Testis (tissue), 5 donors: ENCODE measurements around the gene ZNF367. TPM values are rescaled to one million over a fixed set of nuclear protein-coding genes. Genes with fewer than 3 reads are reported as not detected.

Experiments used
- DNase-seq: peaks from one replicate; pipeline ENCODE4 v3.0.0-alpha.2; 2019
- H3K27ac ChIP-seq, 2 donors: fragments of 200-600 bp; sonication (generic); one replicate each; pipeline ENCODE4 v1.5.1; 2019
- H3K27me3 ChIP-seq: fragments of 200-600 bp; sonication (generic); one replicate; pipeline ENCODE4 v1.5.1; 2019
- H3K36me3 ChIP-seq: fragments of 200-600 bp; sonication (generic); one replicate; pipeline ENCODE4 v1.5.1; 2017; ENCODE audit warnings: low read depth; ENCODE audit errors: missing control alignments
- H3K4me1 ChIP-seq: fragments of 200-600 bp; sonication (generic); one replicate; pipeline ENCODE4 v1.5.1; 2019
- H3K4me3 ChIP-seq, 2 donors: fragments of 200-600 bp; sonication (generic); one replicate each; pipeline ENCODE4 v1.5.1; 2017 to 2019
- H3K9me3 ChIP-seq: fragments of 200-600 bp; sonication (generic); one replicate; pipeline ENCODE4 v1.5.1; 2017
- CTCF ChIP-seq, 3 experiments: fragments of 450-650 bp in 2 of 3; fragments of 200-600 bp in 1 of 3; sonication (generic) in 1 of 3; IDR thresholded peaks; one replicate each; pipeline ENCODE4 v1.5.1; 2016 to 2019; ENCODE audit warnings: antibody characterized with exemption in 3 of 3, mild to moderate bottlenecking in 2 of 3, moderate library complexity in 1 of 3
- POLR2A ChIP-seq: fragments of 450-650 bp; IDR thresholded peaks from one replicate; pipeline ENCODE4 v1.6.1; 2017; ENCODE audit warnings: antibody characterized with exemption, mild to moderate bottlenecking, moderate library complexity
- WGBS, 2 donors: methylation state at CpG; one replicate each; pipeline ENCODE4 v1.1.5; 2018; 5-methylcytosine and 5-hydroxymethylcytosine counted together
- intact Hi-C: fragments of 100-400 bp; cut with DNase I; formaldehyde crosslinking; loops from one replicate; pipeline ENCODE4 v1.15.1; 2023; ENCODE audit warnings: low total_unique reads
- long read RNA-seq, 2 donors: transcript quantifications; one replicate each; lab custom pipeline, GENCODE V29; 2026
- polyA plus RNA-seq: library from polyadenylated mRNA; stranded (reverse); fragments of 350-450 nt; fragmentation: Illumina TruSeq; extraction: RNeasy Lipid Tissue Mini Kit (QIAGEN cat#74804); gene quantifications from one replicate; pipeline ENCODE4 v1.2.3, GENCODE V29; 2014; ENCODE audit warnings: low read depth, low replicate concordance; ENCODE audit not compliant: insufficient read depth
- total RNA-seq, 2 donors: library from RNA; depleted of rRNA; stranded (reverse); fragments of >200 nt; gene quantifications; one replicate each; pipeline ENCODE4 v1.2.3, GENCODE V29; 2016

The ZNF367 gene
- 10 to 100 TPM in 1 of 2 donors, 1 to 10 TPM in 1; 6.9 to 10.6 TPM for total RNA-seq
- polyA plus RNA-seq = 11.3 TPM
- long read RNA-seq, donor 1, partial matches to known transcripts = 0 of 1 reads
- long read RNA-seq, donor 1, other reads (novel, unspliced or antisense) = 0 of 1 reads
- long read RNA-seq, donor 2, partial matches to known transcripts = 0 of 3 reads
- long read RNA-seq, donor 2, other reads (novel, unspliced or antisense) = 0 of 3 reads

- intact Hi-C loops = no loop called here
- H3K36me3 ChIP-seq = no peaks in the 10 kb centered on the region
Observed at GRCh38 chr9:96418083-96418919, at the start of gene ZNF367. ZNF367 (minus strand) TSS chr9:96418370; CDS start chr9:96418032, 338 bp downstream.

GRCh38 chr9:96467784-96468183 is 49.6 kb upstream of the ZNF367 start:
- Histone ChIP-seq H3K27ac (no peak overlapping the region), H3K9me3 (no peaks in the 10 kb centered on the region), H3K36me3 (no peaks in the 10 kb centered on the region), H3K27me3 (no peaks in the 10 kb centered on the region), H3K4me3 (no peak overlapping the region), H3K4me1 (no peaks in the 10 kb centered on the region)
- TF ChIP-seq CTCF (IDR thresholded peaks at IDR 0.05) (no peak), POLR2A (no peak)
- no peak for DNase-seq
- intact Hi-C loops = no loop called here
- WGBS, 2 donors = 98 to 99% methylated on average over 5 of the region's 5 CpGs

More at GRCh38 chr9:96418083-96418919, at the start of gene ZNF367:
- Histone ChIP-seq H3K4me1 (peaks cover 15% of the 10 kb centered on the region), H3K27ac (peak within 1 kb of the TSS; percentile 93 to 95), H3K4me3 (peak within 1 kb of the TSS; percentile 62 to 80), H3K27me3 (no peaks in the 10 kb centered on the region), H3K9me3 (no peaks in the 10 kb centered on the region)
- WGBS, 2 donors = 0% methylated on average over 70 of the region's 100 CpGs; no CpG with 5 or more reads in 1 of the 2 donors
- TF ChIP-seq CTCF (IDR thresholded peaks at IDR 0.05) (no peak), POLR2A (no peak)
- peak; percentile 96 for DNase-seq

GRCh38 chr9:96464426-96464825 is 46.3 kb upstream of the ZNF367 start:
- Histone ChIP-seq H3K27ac (no peak overlapping the region), H3K9me3 (no peaks in the 10 kb centered on the region), H3K27me3 (no peaks in the 10 kb centered on the region), H3K4me3 (no peak overlapping the region), H3K36me3 (no peaks in the 10 kb centered on the region), H3K4me1 (no peaks in the 10 kb centered on the region)
- DNase-seq = no peak
- no peak for TF ChIP-seq CTCF (IDR thresholded peaks at IDR 0.05)
- no peak for TF ChIP-seq POLR2A
- WGBS, 2 donors = 62 to 69% methylated on average over 6 of the region's 6 CpGs
- intact Hi-C loops = no loop called here

GRCh38 chr9:96462541-96462940 is 44.4 kb upstream of the ZNF367 start:
- Histone ChIP-seq H3K27ac (no peak overlapping the region), H3K27me3 (no peaks in the 10 kb centered on the region), H3K9me3 (no peaks in the 10 kb centered on the region), H3K4me1 (no peaks in the 10 kb centered on the region), H3K4me3 (no peak overlapping the region), H3K36me3 (no peaks in the 10 kb centered on the region)
- WGBS, 2 donors = 89 to 95% methylated on average over 6 of the region's 6 CpGs
- TF ChIP-seq CTCF (IDR thresholded peaks at IDR 0.05) = no peak
- TF ChIP-seq POLR2A = no peak
- DNase-seq = no peak
- intact Hi-C loops = no loop called here
